H9 (cell line): ENCODE measurements around the gene KCTD19. TPM values are rescaled to one million over a fixed set of nuclear protein-coding genes. Genes with fewer than 3 reads are reported as not detected.

Experiments
- DNase-seq: peaks from one replicate; pipeline ENCODE4 v3.0.0-alpha.2; 2017
- H2AFZ ChIP-seq: one replicate; pipeline ENCODE4 v1.6.1; 2013; ENCODE audit warnings: mild to moderate bottlenecking, low read length, control low read depth, moderate library complexity
- H2AK5ac ChIP-seq: 2 replicates; pipeline ENCODE4 v1.6.1; 2013; ENCODE audit warnings: low read length, control low read depth, mixed read lengths; ENCODE audit not compliant: insufficient read length
- H2BK120ac ChIP-seq: one replicate; pipeline ENCODE4 v1.6.1; 2013; ENCODE audit warnings: low read depth, mild to moderate bottlenecking, low read length, control low read depth, inconsistent platforms; ENCODE audit not compliant: poor library complexity, severe bottlenecking
- H2BK12ac ChIP-seq: 2 replicates; pipeline ENCODE4 v1.6.1; 2013; ENCODE audit warnings: low read length, control low read depth, mixed read lengths, low read depth; ENCODE audit not compliant: insufficient read length
- H2BK15ac ChIP-seq: 2 replicates; pipeline ENCODE4 v1.6.1; 2013; ENCODE audit warnings: low read depth, low read length, control low read depth
- H2BK20ac ChIP-seq: one replicate; pipeline ENCODE4 v1.6.1; 2013; ENCODE audit warnings: low read depth, mild to moderate bottlenecking, low read length, control low read depth, inconsistent platforms; ENCODE audit not compliant: poor library complexity, severe bottlenecking
- H2BK5ac ChIP-seq: 2 replicates; pipeline ENCODE4 v1.6.1; 2013; ENCODE audit warnings: low read length, control low read depth, mixed read lengths; ENCODE audit not compliant: insufficient read length
- H3K14ac ChIP-seq: 2 replicates; pipeline ENCODE4 v1.6.1; 2013; ENCODE audit warnings: low read length, control low read depth; ENCODE audit not compliant: insufficient read depth
- H3K18ac ChIP-seq: 2 replicates; pipeline ENCODE4 v1.6.1; 2013; ENCODE audit warnings: low read depth, mild to moderate bottlenecking, mixed read lengths, low read length, control low read depth; ENCODE audit not compliant: insufficient read length
- H3K23ac ChIP-seq: 2 replicates; pipeline ENCODE4 v1.6.1; 2013; ENCODE audit warnings: low read length, control low read depth, mixed read lengths, low read depth; ENCODE audit not compliant: insufficient read length
- H3K23me2 ChIP-seq: 2 replicates; pipeline ENCODE4 v1.6.1; 2013; ENCODE audit warnings: low read depth, mild to moderate bottlenecking, mixed read lengths, low read length, control low read depth; ENCODE audit not compliant: insufficient read length, poor library complexity, severe bottlenecking
- H3K27ac ChIP-seq: 2 replicates; pipeline ENCODE4 v1.5.1; 2013; ENCODE audit warnings: low read length, control low read depth, mixed read lengths, low read depth; ENCODE audit not compliant: insufficient read length
- H3K27me3 ChIP-seq: 2 replicates; pipeline ENCODE4 v1.6.1; 2013; ENCODE audit warnings: low read length, control low read depth, inconsistent platforms; ENCODE audit not compliant: insufficient read depth
- H3K4ac ChIP-seq: 2 replicates; pipeline ENCODE4 v1.6.1; 2013; ENCODE audit warnings: low read depth, mild to moderate bottlenecking, control low read depth, inconsistent platforms, low read length, moderate library complexity
- H3K4me1 ChIP-seq: 2 replicates; pipeline ENCODE4 v1.6.1; 2013; ENCODE audit warnings: low read length, control low read depth, inconsistent platforms; ENCODE audit not compliant: insufficient read depth
- H3K4me2 ChIP-seq: 2 replicates; pipeline ENCODE4 v1.6.1; 2013; ENCODE audit warnings: low read length, control low read depth, mixed read lengths; ENCODE audit not compliant: insufficient read length, insufficient read depth
- H3K56ac ChIP-seq: 2 replicates; pipeline ENCODE4 v1.6.1; 2013; ENCODE audit warnings: low read depth, mild to moderate bottlenecking, mixed read lengths, low read length, control low read depth; ENCODE audit not compliant: insufficient read length
- H3K79me1 ChIP-seq: 2 replicates; pipeline ENCODE4 v1.6.1; 2013; ENCODE audit warnings: low read depth, mild to moderate bottlenecking, moderate library complexity, low read length, control low read depth, inconsistent platforms; ENCODE audit not compliant: insufficient read depth, poor library complexity, severe bottlenecking
- H3K79me2 ChIP-seq: 2 replicates; pipeline ENCODE4 v1.6.1; 2013; ENCODE audit warnings: low read length, control low read depth, inconsistent platforms; ENCODE audit not compliant: insufficient read depth
- H3K9ac ChIP-seq: 2 replicates; pipeline ENCODE4 v1.6.1; 2013; ENCODE audit warnings: low read length, control low read depth, mixed read lengths; ENCODE audit not compliant: insufficient read length; ENCODE audit errors: extremely low read depth
- H3K9me3 ChIP-seq: one replicate; pipeline ENCODE4 v1.6.1; 2013; ENCODE audit warnings: low read depth, low read length, inconsistent platforms; ENCODE audit not compliant: control insufficient read depth
- H3T11ph ChIP-seq: one replicate; pipeline ENCODE4 v1.6.1; 2013; ENCODE audit warnings: mild to moderate bottlenecking, low read length, control low read depth, inconsistent platforms
- H4K20me1 ChIP-seq: one replicate; pipeline ENCODE4 v1.6.1; 2013; ENCODE audit not compliant: control insufficient read depth, insufficient read length, insufficient read depth
- H4K5ac ChIP-seq: 2 replicates; pipeline ENCODE4 v1.6.1; 2013; ENCODE audit warnings: low read depth, mild to moderate bottlenecking, mixed read lengths, low read length, control low read depth; ENCODE audit not compliant: insufficient read length
- H4K8ac ChIP-seq: replicated peaks from 2 replicates; pipeline ENCODE4 v1.6.1; 2013; ENCODE audit warnings: low read length, control low read depth, mixed read lengths, low read depth; ENCODE audit not compliant: insufficient read length
- H4K91ac ChIP-seq: 2 replicates; pipeline ENCODE4 v1.6.1; 2013; ENCODE audit warnings: low read depth, mild to moderate bottlenecking, moderate library complexity, mixed read lengths, low read length, control low read depth; ENCODE audit not compliant: insufficient read length
- H3K27ac Mint-ChIP-seq, 3 experiments: 2 replicates in 2 of 3; 3 replicates in 1 of 3; pipeline ENCODE4 v1.8.0; 2020 to 2021; ENCODE audit warnings: mixed read lengths in 3 of 3, mild to moderate bottlenecking in 1 of 3, moderate library complexity in 1 of 3
- H3K27me3 Mint-ChIP-seq: 2 replicates; pipeline ENCODE4 v1.8.0; 2021; ENCODE audit warnings: low read depth, mild to moderate bottlenecking, moderate library complexity, mixed read lengths
- H3K36me3 Mint-ChIP-seq, 3 experiments: 2 replicates in 2 of 3; 3 replicates in 1 of 3; pipeline ENCODE4 v1.8.0; 2020 to 2021; ENCODE audit warnings: low read depth in 3 of 3, mixed read lengths in 3 of 3; ENCODE audit not compliant: insufficient read depth in 1 of 3
- H3K4me1 Mint-ChIP-seq, 2 experiments: 2 replicates each; pipeline ENCODE4 v1.8.0; 2020; ENCODE audit warnings: mixed read lengths in 2 of 2
- H3K4me3 Mint-ChIP-seq, 2 experiments: 2 replicates in 1 of 2; 3 replicates in 1 of 2; pipeline ENCODE4 v1.8.0; 2020 to 2021; ENCODE audit warnings: mild to moderate bottlenecking in 2 of 2, mixed read lengths in 2 of 2, moderate library complexity in 1 of 2
- H3K9me3 Mint-ChIP-seq, 2 experiments: 2 replicates in 1 of 2; 3 replicates in 1 of 2; pipeline ENCODE4 v1.8.0; 2020; ENCODE audit warnings: mild to moderate bottlenecking in 2 of 2, mixed read lengths in 2 of 2, moderate library complexity in 1 of 2
- WGBS: extraction: QIAGEN DNeasy Blood & Tissue Kit; methylation state at CpG from one replicate; pipeline ENCODE4 v1.1.7; 2013; ENCODE audit warnings: missing lambda C conversion rate, low lambda C conversion rate, mixed read lengths; ENCODE audit not compliant: insufficient read length; ENCODE audit errors: extremely low coverage; 5-methylcytosine and 5-hydroxymethylcytosine counted together
- total RNA-seq: library from RNA; stranded (reverse); gene quantifications from 2 replicates; pipeline ENCODE4 v1.2.1, GENCODE V29; 2021
- TF ChIP-seq, protein P1 (sequence below): fragments of 200-600 bp; sonication (generic); conservative IDR thresholded peaks from 3 replicates; pipeline ENCODE4 v1.8.0; 2021; ENCODE audit warnings: antibody characterized with exemption, mild to moderate bottlenecking

The KCTD19 gene
- total RNA-seq, 1 experiment from 2014 or later: 0.13 TPM

DNA sequence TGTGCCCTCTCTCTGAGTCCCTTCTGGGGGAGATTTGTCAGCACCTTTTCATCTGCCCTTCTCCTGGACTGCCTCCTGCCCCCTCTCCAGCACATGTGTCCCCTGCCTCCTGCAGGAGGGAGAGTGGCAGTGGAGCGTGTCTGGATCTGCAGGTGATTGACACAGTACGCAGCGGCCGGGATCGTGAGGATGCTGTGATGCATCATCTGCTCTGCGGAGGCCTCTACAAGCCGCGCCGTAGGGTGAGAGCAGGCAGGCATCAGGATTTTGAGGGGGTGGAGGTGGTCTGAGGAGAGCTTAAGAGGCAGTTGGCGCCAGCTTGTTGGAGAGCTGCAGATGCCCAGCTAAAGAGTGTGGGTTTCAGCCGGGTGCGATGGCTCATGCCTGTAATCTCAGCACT is 66.8 kb downstream of the KCTD19 start:
- Histone ChIP-seq H4K91ac (no peak overlapping the region), H3K79me2 (no peaks in the 10 kb centered on the region), H2BK20ac (no peak overlapping the region), H3K14ac (no peak overlapping the region), H4K20me1 (no peaks in the 10 kb centered on the region), H3K56ac (no peak overlapping the region), H2BK12ac (no peak overlapping the region), H4K8ac (no peak overlapping the region), H3K27ac (no peak overlapping the region), H3K23me2 (no peaks in the 10 kb centered on the region), H2AFZ (no peak overlapping the region), H3T11ph (no peak overlapping the region), H2BK120ac (no peak overlapping the region), H3K23ac (no peak overlapping the region), H4K5ac (no peak overlapping the region), H3K18ac (no peak overlapping the region), H3K4me2 (no peak overlapping the region), H3K9ac (no peak overlapping the region), H3K9me3 (no peaks in the 10 kb centered on the region), H2BK15ac (no peak overlapping the region), H3K79me1 (no peaks in the 10 kb centered on the region), H2BK5ac (no peak overlapping the region), H3K27me3 (no peaks in the 10 kb centered on the region), H2AK5ac (no peak overlapping the region), H3K4me1 (no peaks in the 10 kb centered on the region), H3K4ac (no peak overlapping the region)
- H3K9me3 Mint-ChIP-seq: no peaks in the 10 kb centered on the region
- H3K27ac Mint-ChIP-seq: no peak overlapping the region
- peaks cover 0 to 17% (median 0%) of the 10 kb centered on the region in 3 experiments; a peak in 3 of 7 replicates for H3K36me3 Mint-ChIP-seq
- no CpG with 5 or more reads among the region's 12 CpGs for WGBS
- H3K4me1 Mint-ChIP-seq: no peaks in the 10 kb centered on the region
- TF ChIP-seq, protein P1, sequence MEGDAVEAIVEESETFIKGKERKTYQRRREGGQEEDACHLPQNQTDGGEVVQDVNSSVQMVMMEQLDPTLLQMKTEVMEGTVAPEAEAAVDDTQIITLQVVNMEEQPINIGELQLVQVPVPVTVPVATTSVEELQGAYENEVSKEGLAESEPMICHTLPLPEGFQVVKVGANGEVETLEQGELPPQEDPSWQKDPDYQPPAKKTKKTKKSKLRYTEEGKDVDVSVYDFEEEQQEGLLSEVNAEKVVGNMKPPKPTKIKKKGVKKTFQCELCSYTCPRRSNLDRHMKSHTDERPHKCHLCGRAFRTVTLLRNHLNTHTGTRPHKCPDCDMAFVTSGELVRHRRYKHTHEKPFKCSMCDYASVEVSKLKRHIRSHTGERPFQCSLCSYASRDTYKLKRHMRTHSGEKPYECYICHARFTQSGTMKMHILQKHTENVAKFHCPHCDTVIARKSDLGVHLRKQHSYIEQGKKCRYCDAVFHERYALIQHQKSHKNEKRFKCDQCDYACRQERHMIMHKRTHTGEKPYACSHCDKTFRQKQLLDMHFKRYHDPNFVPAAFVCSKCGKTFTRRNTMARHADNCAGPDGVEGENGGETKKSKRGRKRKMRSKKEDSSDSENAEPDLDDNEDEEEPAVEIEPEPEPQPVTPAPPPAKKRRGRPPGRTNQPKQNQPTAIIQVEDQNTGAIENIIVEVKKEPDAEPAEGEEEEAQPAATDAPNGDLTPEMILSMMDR: no peak
- no peak overlapping the region; a peak in 1 of 5 replicates for H3K4me3 Mint-ChIP-seq
- peaks cover 15% of the 10 kb centered on the region for H3K27me3 Mint-ChIP-seq
- DNase-seq: peak; percentile 24
